H9 (cell line): ENCODE measurements around the gene PCMT1. TPM values are rescaled to one million over a fixed set of nuclear protein-coding genes. Genes with fewer than 3 reads are reported as not detected.

ENCODE experiments used
- DNase-seq: peaks from one replicate; pipeline ENCODE4 v3.0.0-alpha.2; 2017
- H2AFZ ChIP-seq: one replicate; pipeline ENCODE4 v1.6.1; 2013; ENCODE audit warnings: mild to moderate bottlenecking, low read length, control low read depth, moderate library complexity
- H2AK5ac ChIP-seq: 2 replicates; pipeline ENCODE4 v1.6.1; 2013; ENCODE audit warnings: low read length, control low read depth, mixed read lengths; ENCODE audit not compliant: insufficient read length
- H2BK120ac ChIP-seq: one replicate; pipeline ENCODE4 v1.6.1; 2013; ENCODE audit warnings: low read depth, mild to moderate bottlenecking, low read length, control low read depth, inconsistent platforms; ENCODE audit not compliant: poor library complexity, severe bottlenecking
- H2BK12ac ChIP-seq: 2 replicates; pipeline ENCODE4 v1.6.1; 2013; ENCODE audit warnings: low read length, control low read depth, mixed read lengths, low read depth; ENCODE audit not compliant: insufficient read length
- H2BK15ac ChIP-seq: 2 replicates; pipeline ENCODE4 v1.6.1; 2013; ENCODE audit warnings: low read depth, low read length, control low read depth
- H2BK20ac ChIP-seq: one replicate; pipeline ENCODE4 v1.6.1; 2013; ENCODE audit warnings: low read depth, mild to moderate bottlenecking, low read length, control low read depth, inconsistent platforms; ENCODE audit not compliant: poor library complexity, severe bottlenecking
- H2BK5ac ChIP-seq: 2 replicates; pipeline ENCODE4 v1.6.1; 2013; ENCODE audit warnings: low read length, control low read depth, mixed read lengths; ENCODE audit not compliant: insufficient read length
- H3K14ac ChIP-seq: 2 replicates; pipeline ENCODE4 v1.6.1; 2013; ENCODE audit warnings: low read length, control low read depth; ENCODE audit not compliant: insufficient read depth
- H3K18ac ChIP-seq: 2 replicates; pipeline ENCODE4 v1.6.1; 2013; ENCODE audit warnings: low read depth, mild to moderate bottlenecking, mixed read lengths, low read length, control low read depth; ENCODE audit not compliant: insufficient read length
- H3K23ac ChIP-seq: 2 replicates; pipeline ENCODE4 v1.6.1; 2013; ENCODE audit warnings: low read length, control low read depth, mixed read lengths, low read depth; ENCODE audit not compliant: insufficient read length
- H3K23me2 ChIP-seq: 2 replicates; pipeline ENCODE4 v1.6.1; 2013; ENCODE audit warnings: low read depth, mild to moderate bottlenecking, mixed read lengths, low read length, control low read depth; ENCODE audit not compliant: insufficient read length, poor library complexity, severe bottlenecking
- H3K27ac ChIP-seq: 2 replicates; pipeline ENCODE4 v1.5.1; 2013; ENCODE audit warnings: low read length, control low read depth, mixed read lengths, low read depth; ENCODE audit not compliant: insufficient read length
- H3K27me3 ChIP-seq: 2 replicates; pipeline ENCODE4 v1.6.1; 2013; ENCODE audit warnings: low read length, control low read depth, inconsistent platforms; ENCODE audit not compliant: insufficient read depth
- H3K4ac ChIP-seq: 2 replicates; pipeline ENCODE4 v1.6.1; 2013; ENCODE audit warnings: low read depth, mild to moderate bottlenecking, control low read depth, inconsistent platforms, low read length, moderate library complexity
- H3K4me1 ChIP-seq: 2 replicates; pipeline ENCODE4 v1.6.1; 2013; ENCODE audit warnings: low read length, control low read depth, inconsistent platforms; ENCODE audit not compliant: insufficient read depth
- H3K4me2 ChIP-seq: 2 replicates; pipeline ENCODE4 v1.6.1; 2013; ENCODE audit warnings: low read length, control low read depth, mixed read lengths; ENCODE audit not compliant: insufficient read length, insufficient read depth
- H3K56ac ChIP-seq: 2 replicates; pipeline ENCODE4 v1.6.1; 2013; ENCODE audit warnings: low read depth, mild to moderate bottlenecking, mixed read lengths, low read length, control low read depth; ENCODE audit not compliant: insufficient read length
- H3K79me1 ChIP-seq: 2 replicates; pipeline ENCODE4 v1.6.1; 2013; ENCODE audit warnings: low read depth, mild to moderate bottlenecking, moderate library complexity, low read length, control low read depth, inconsistent platforms; ENCODE audit not compliant: insufficient read depth, poor library complexity, severe bottlenecking
- H3K79me2 ChIP-seq: 2 replicates; pipeline ENCODE4 v1.6.1; 2013; ENCODE audit warnings: low read length, control low read depth, inconsistent platforms; ENCODE audit not compliant: insufficient read depth
- H3K9ac ChIP-seq: 2 replicates; pipeline ENCODE4 v1.6.1; 2013; ENCODE audit warnings: low read length, control low read depth, mixed read lengths; ENCODE audit not compliant: insufficient read length; ENCODE audit errors: extremely low read depth
- H3K9me3 ChIP-seq: one replicate; pipeline ENCODE4 v1.6.1; 2013; ENCODE audit warnings: low read depth, low read length, inconsistent platforms; ENCODE audit not compliant: control insufficient read depth
- H3T11ph ChIP-seq: one replicate; pipeline ENCODE4 v1.6.1; 2013; ENCODE audit warnings: mild to moderate bottlenecking, low read length, control low read depth, inconsistent platforms
- H4K20me1 ChIP-seq: one replicate; pipeline ENCODE4 v1.6.1; 2013; ENCODE audit not compliant: control insufficient read depth, insufficient read length, insufficient read depth
- H4K5ac ChIP-seq: 2 replicates; pipeline ENCODE4 v1.6.1; 2013; ENCODE audit warnings: low read depth, mild to moderate bottlenecking, mixed read lengths, low read length, control low read depth; ENCODE audit not compliant: insufficient read length
- H4K8ac ChIP-seq: replicated peaks from 2 replicates; pipeline ENCODE4 v1.6.1; 2013; ENCODE audit warnings: low read length, control low read depth, mixed read lengths, low read depth; ENCODE audit not compliant: insufficient read length
- H4K91ac ChIP-seq: 2 replicates; pipeline ENCODE4 v1.6.1; 2013; ENCODE audit warnings: low read depth, mild to moderate bottlenecking, moderate library complexity, mixed read lengths, low read length, control low read depth; ENCODE audit not compliant: insufficient read length
- H3K27ac Mint-ChIP-seq, 3 experiments: 2 replicates in 2 of 3; 3 replicates in 1 of 3; pipeline ENCODE4 v1.8.0; 2020 to 2021; ENCODE audit warnings: mixed read lengths in 3 of 3, mild to moderate bottlenecking in 1 of 3, moderate library complexity in 1 of 3
- H3K27me3 Mint-ChIP-seq: 2 replicates; pipeline ENCODE4 v1.8.0; 2021; ENCODE audit warnings: low read depth, mild to moderate bottlenecking, moderate library complexity, mixed read lengths
- H3K36me3 Mint-ChIP-seq, 3 experiments: 2 replicates in 2 of 3; 3 replicates in 1 of 3; pipeline ENCODE4 v1.8.0; 2020 to 2021; ENCODE audit warnings: low read depth in 3 of 3, mixed read lengths in 3 of 3; ENCODE audit not compliant: insufficient read depth in 1 of 3
- H3K4me1 Mint-ChIP-seq, 2 experiments: 2 replicates each; pipeline ENCODE4 v1.8.0; 2020; ENCODE audit warnings: mixed read lengths in 2 of 2
- H3K4me3 Mint-ChIP-seq, 2 experiments: 2 replicates in 1 of 2; 3 replicates in 1 of 2; pipeline ENCODE4 v1.8.0; 2020 to 2021; ENCODE audit warnings: mild to moderate bottlenecking in 2 of 2, mixed read lengths in 2 of 2, moderate library complexity in 1 of 2
- H3K9me3 Mint-ChIP-seq, 2 experiments: 2 replicates in 1 of 2; 3 replicates in 1 of 2; pipeline ENCODE4 v1.8.0; 2020; ENCODE audit warnings: mild to moderate bottlenecking in 2 of 2, mixed read lengths in 2 of 2, moderate library complexity in 1 of 2
- WGBS: extraction: QIAGEN DNeasy Blood & Tissue Kit; methylation state at CpG from one replicate; pipeline ENCODE4 v1.1.7; 2013; ENCODE audit warnings: missing lambda C conversion rate, low lambda C conversion rate, mixed read lengths; ENCODE audit not compliant: insufficient read length; ENCODE audit errors: extremely low coverage; 5-methylcytosine and 5-hydroxymethylcytosine counted together
- total RNA-seq: library from RNA; stranded (reverse); gene quantifications from 2 replicates; pipeline ENCODE4 v1.2.1, GENCODE V29; 2021
- TF ChIP-seq, protein P1 (sequence below): fragments of 200-600 bp; sonication (generic); conservative IDR thresholded peaks from 3 replicates; pipeline ENCODE4 v1.8.0; 2021; ENCODE audit warnings: antibody characterized with exemption, mild to moderate bottlenecking

PCMT1 gene
- total RNA-seq, 1 experiment from 2014 or later = 98.3 TPM

DNA sequence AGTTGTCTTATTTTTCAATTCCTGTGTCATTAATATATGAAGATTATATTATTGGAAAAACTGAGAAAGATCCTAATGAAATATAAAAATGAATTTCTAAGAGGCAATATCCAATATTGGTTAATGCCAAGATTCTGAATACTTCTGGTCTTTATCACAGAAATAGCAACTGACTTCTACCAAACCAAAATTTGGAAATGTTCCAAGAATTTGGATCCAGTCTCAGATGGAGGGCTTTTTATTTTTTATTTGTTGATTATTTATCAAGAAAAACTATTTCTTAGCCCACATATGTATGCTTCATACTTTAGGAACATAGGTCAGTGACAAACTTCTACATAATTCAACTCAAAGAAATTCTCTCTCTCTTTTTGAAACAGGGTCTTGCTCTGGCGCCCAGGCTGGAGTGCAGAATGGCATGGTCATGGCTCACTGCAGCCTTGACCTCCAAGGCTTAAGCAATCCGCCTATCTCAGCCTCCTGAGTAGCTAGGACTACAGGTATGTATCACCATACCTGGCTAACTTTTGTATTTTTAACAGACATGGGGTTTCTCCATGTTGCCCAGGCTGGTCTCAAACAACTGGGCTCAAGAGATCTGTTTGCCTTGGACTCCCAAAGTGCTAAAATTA lies 16.3 kb upstream of the PCMT1 start:
- no peaks in the 10 kb centered on the region for H3K9me3 Mint-ChIP-seq
- Histone ChIP-seq H2BK5ac (no peak overlapping the region), H2AFZ (no peak overlapping the region), H3K4me2 (no peak overlapping the region), H4K5ac (no peak overlapping the region), H2BK15ac (no peak overlapping the region), H4K91ac (no peak overlapping the region), H3K27ac (no peak overlapping the region), H2BK20ac (no peak overlapping the region), H3K4me1 (no peaks in the 10 kb centered on the region), H4K8ac (no peak overlapping the region), H2AK5ac (no peak overlapping the region), H3K9ac (no peak overlapping the region), H4K20me1 (no peaks in the 10 kb centered on the region), H3K14ac (no peak overlapping the region), H2BK120ac (no peak overlapping the region), H3K4ac (no peak overlapping the region), H3K23me2 (no peaks in the 10 kb centered on the region), H3K79me1 (no peaks in the 10 kb centered on the region), H3K56ac (no peak overlapping the region), H3K23ac (no peak overlapping the region), H3K18ac (no peak overlapping the region), H3T11ph (no peak overlapping the region), H3K27me3 (no peaks in the 10 kb centered on the region), H2BK12ac (no peak overlapping the region), H3K79me2 (no peaks in the 10 kb centered on the region), H3K9me3 (no peaks in the 10 kb centered on the region)
- H3K4me3 Mint-ChIP-seq = no peak overlapping the region
- WGBS = no CpG with 5 or more reads among the region's 2 CpGs
- peaks cover 17 to 81% (median 58%) of the 10 kb centered on the region in 3 experiments; a peak in 6 of 7 replicates for H3K36me3 Mint-ChIP-seq
- no peak for DNase-seq
- no peaks in the 10 kb centered on the region for H3K27me3 Mint-ChIP-seq
- H3K4me1 Mint-ChIP-seq = no peaks in the 10 kb centered on the region
- TF ChIP-seq, protein P1, sequence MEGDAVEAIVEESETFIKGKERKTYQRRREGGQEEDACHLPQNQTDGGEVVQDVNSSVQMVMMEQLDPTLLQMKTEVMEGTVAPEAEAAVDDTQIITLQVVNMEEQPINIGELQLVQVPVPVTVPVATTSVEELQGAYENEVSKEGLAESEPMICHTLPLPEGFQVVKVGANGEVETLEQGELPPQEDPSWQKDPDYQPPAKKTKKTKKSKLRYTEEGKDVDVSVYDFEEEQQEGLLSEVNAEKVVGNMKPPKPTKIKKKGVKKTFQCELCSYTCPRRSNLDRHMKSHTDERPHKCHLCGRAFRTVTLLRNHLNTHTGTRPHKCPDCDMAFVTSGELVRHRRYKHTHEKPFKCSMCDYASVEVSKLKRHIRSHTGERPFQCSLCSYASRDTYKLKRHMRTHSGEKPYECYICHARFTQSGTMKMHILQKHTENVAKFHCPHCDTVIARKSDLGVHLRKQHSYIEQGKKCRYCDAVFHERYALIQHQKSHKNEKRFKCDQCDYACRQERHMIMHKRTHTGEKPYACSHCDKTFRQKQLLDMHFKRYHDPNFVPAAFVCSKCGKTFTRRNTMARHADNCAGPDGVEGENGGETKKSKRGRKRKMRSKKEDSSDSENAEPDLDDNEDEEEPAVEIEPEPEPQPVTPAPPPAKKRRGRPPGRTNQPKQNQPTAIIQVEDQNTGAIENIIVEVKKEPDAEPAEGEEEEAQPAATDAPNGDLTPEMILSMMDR = no peak
- no peak overlapping the region for H3K27ac Mint-ChIP-seq
